ENCODE measurements around the gene PKD2.

The PKD2 gene

GRCh38 chr4:87985887-87986200 is 21.6 kb upstream of the PKD2 start:
- H3K79me1 ChIP-seq (replicated peaks; ENCODE audit: low read length, poor library complexity, severe bottlenecking): peaks cover 2% of the 10 kb centered on the region
- no peak overlapping the region for H3K14ac ChIP-seq (ENCODE audit: low read length in 2 of 2)
- H3K4me2 ChIP-seq (ENCODE audit: low read length, poor library complexity, severe bottlenecking): no peak overlapping the region
- no peak overlapping the region for H3K18ac ChIP-seq (ENCODE audit: low read depth in 1 of 2, low read length in 2 of 2)
- H4K8ac ChIP-seq (ENCODE audit: low read length): no peak overlapping the region
- no peak for DNase-seq
- no peak overlapping the region for H4K91ac ChIP-seq (ENCODE audit: low read length)
- 33% methylated on average over 1 of the region's 4 CpGs for WGBS
- H2BK120ac ChIP-seq (ENCODE audit: low read depth, low read length): no peak overlapping the region
- H3K23ac ChIP-seq (ENCODE audit: low read length in 2 of 2): no peak overlapping the region
- peaks cover 8% of the 10 kb centered on the region for H3K4me1 ChIP-seq (ENCODE audit: control insufficient read depth, insufficient read depth, low read depth, low read length)
- no peak overlapping the region for H3K4me3 ChIP-seq (ENCODE audit: insufficient read depth in 1 of 2, low read depth in 1 of 2, low read length in 2 of 2)
- H2BK12ac ChIP-seq (ENCODE audit: low read length in 2 of 2): no peak overlapping the region
- no peak overlapping the region for H3K4ac ChIP-seq (ENCODE audit: low read depth in 1 of 2, low read length in 2 of 2)
- no peak overlapping the region for H2AFZ ChIP-seq (ENCODE audit: low read depth, low read length)
- peak overlapping the region; percentile 83 for H3K27ac ChIP-seq (ENCODE audit: low read length, poor library complexity, severe bottlenecking)
- no peaks in the 10 kb centered on the region for H3K27me3 ChIP-seq (ENCODE audit: control insufficient read depth in 1 of 2, insufficient read depth in 1 of 2, low read length in 2 of 2)
- no peak overlapping the region for H2AK5ac ChIP-seq (ENCODE audit: low read length, severe bottlenecking)
- peaks cover 0 to 8% of the 10 kb centered on the region in 2 experiments for H3K36me3 ChIP-seq (ENCODE audit: control insufficient read depth in 1 of 2, insufficient read depth in 2 of 2, low read depth in 1 of 2, low read length in 2 of 2)
- no peaks in the 10 kb centered on the region for H3K9me3 ChIP-seq (ENCODE audit: control insufficient read depth, low read length)
- no peak overlapping the region for H3K9ac ChIP-seq (ENCODE audit: low read length)
- no peak overlapping the region for H2BK5ac ChIP-seq (ENCODE audit: low read depth, low read length, poor library complexity, severe bottlenecking)
- H2BK15ac ChIP-seq (ENCODE audit: low read depth, poor library complexity, severe bottlenecking): no peak overlapping the region

- WGBS: 93% methylated on average over 6 of the region's 9 CpGs
- Histone ChIP-seq H3K4me2 (ENCODE audit: low read length, poor library complexity, severe bottlenecking) (no peak overlapping the region), H3K18ac (ENCODE audit: low read depth in 1 of 2, low read length in 2 of 2) (no peak overlapping the region), H3K27ac (ENCODE audit: low read length, poor library complexity, severe bottlenecking) (no peak overlapping the region), H2BK15ac (ENCODE audit: low read depth, poor library complexity, severe bottlenecking) (no peak overlapping the region), H3K27me3 (ENCODE audit: control insufficient read depth in 1 of 2, insufficient read depth in 1 of 2, low read length in 2 of 2) (no peaks in the 10 kb centered on the region), H2AFZ (ENCODE audit: low read depth, low read length) (no peak overlapping the region), H4K8ac (ENCODE audit: low read length) (no peak overlapping the region), H3K79me1 (replicated peaks; ENCODE audit: low read length, poor library complexity, severe bottlenecking) (peaks cover 2% of the 10 kb centered on the region), H2BK12ac (ENCODE audit: low read length in 2 of 2) (no peak overlapping the region), H3K36me3 (ENCODE audit: control insufficient read depth in 1 of 2, insufficient read depth in 2 of 2, low read depth in 1 of 2, low read length in 2 of 2) (peaks cover 0 to 5% of the 10 kb centered on the region in 2 experiments), H3K9ac (ENCODE audit: low read length) (no peak overlapping the region), H3K4ac (ENCODE audit: low read depth in 1 of 2, low read length in 2 of 2) (no peak overlapping the region), H3K23ac (ENCODE audit: low read length in 2 of 2) (no peak overlapping the region), H2BK5ac (ENCODE audit: low read depth, low read length, poor library complexity, severe bottlenecking) (no peak overlapping the region), H2AK5ac (ENCODE audit: low read length, severe bottlenecking) (no peak overlapping the region), H3K4me3 (ENCODE audit: insufficient read depth in 1 of 2, low read depth in 1 of 2, low read length in 2 of 2) (no peak overlapping the region), H4K91ac (ENCODE audit: low read length) (no peak overlapping the region), H3K9me3 (ENCODE audit: control insufficient read depth, low read length) (no peaks in the 10 kb centered on the region), H2BK120ac (ENCODE audit: low read depth, low read length) (no peak overlapping the region), H3K4me1 (ENCODE audit: control insufficient read depth, insufficient read depth, low read depth, low read length) (peaks cover 8% of the 10 kb centered on the region), H3K14ac (ENCODE audit: low read length in 2 of 2) (no peak overlapping the region)
- no peak for DNase-seq
Observed at GRCh38 chr4:87986508-87986907, 20.9 kb upstream of the PKD2 start.

GRCh38 chr4:87989765-87990164 is 17.7 kb upstream of the PKD2 start:
- peaks cover 5% of the 10 kb centered on the region for H3K4me1 ChIP-seq (ENCODE audit: control insufficient read depth, insufficient read depth, low read depth, low read length)
- no peak overlapping the region for H3K4me2 ChIP-seq (ENCODE audit: low read length, poor library complexity, severe bottlenecking)
- no peak overlapping the region for H3K9ac ChIP-seq (ENCODE audit: low read length)
- no peaks in the 10 kb centered on the region for H3K36me3 ChIP-seq (ENCODE audit: control insufficient read depth in 1 of 2, insufficient read depth in 2 of 2, low read depth in 1 of 2, low read length in 2 of 2)
- no peak overlapping the region for H3K27ac ChIP-seq (ENCODE audit: low read length, poor library complexity, severe bottlenecking)
- H3K18ac ChIP-seq (ENCODE audit: low read depth in 1 of 2, low read length in 2 of 2): no peak overlapping the region
- H3K27me3 ChIP-seq (ENCODE audit: control insufficient read depth in 1 of 2, insufficient read depth in 1 of 2, low read length in 2 of 2): no peaks in the 10 kb centered on the region
- DNase-seq: no peak
- no peak overlapping the region for H2BK120ac ChIP-seq (ENCODE audit: low read depth, low read length)
- H3K14ac ChIP-seq (ENCODE audit: low read length in 2 of 2): no peak overlapping the region
- peak overlapping the region; percentile 64 for H4K8ac ChIP-seq (ENCODE audit: low read length)
- no peaks in the 10 kb centered on the region for H3K9me3 ChIP-seq (ENCODE audit: control insufficient read depth, low read length)
- WGBS: 89% methylated on average over 3 of the region's 4 CpGs
- no peak overlapping the region for H3K4me3 ChIP-seq (ENCODE audit: insufficient read depth in 1 of 2, low read depth in 1 of 2, low read length in 2 of 2)
- H2BK12ac ChIP-seq (ENCODE audit: low read length in 2 of 2): peak overlapping the region in 1 of 2 experiments; percentile 77
- no peak overlapping the region for H2BK5ac ChIP-seq (ENCODE audit: low read depth, low read length, poor library complexity, severe bottlenecking)
- H2AK5ac ChIP-seq (ENCODE audit: low read length, severe bottlenecking): no peak overlapping the region
- H2AFZ ChIP-seq (ENCODE audit: low read depth, low read length): no peak overlapping the region
- no peak overlapping the region for H3K23ac ChIP-seq (ENCODE audit: low read length in 2 of 2)
- H2BK15ac ChIP-seq (ENCODE audit: low read depth, poor library complexity, severe bottlenecking): no peak overlapping the region
- H3K79me1 ChIP-seq (replicated peaks; ENCODE audit: low read length, poor library complexity, severe bottlenecking): no peaks in the 10 kb centered on the region
- no peak overlapping the region for H3K4ac ChIP-seq (ENCODE audit: low read depth in 1 of 2, low read length in 2 of 2)
- no peak overlapping the region for H4K91ac ChIP-seq (ENCODE audit: low read length)

GRCh38 chr4:87995435-87995834 is 12.0 kb upstream of the PKD2 start:
- Histone ChIP-seq H2BK15ac (ENCODE audit: low read depth, poor library complexity, severe bottlenecking) (no peak overlapping the region), H3K9ac (ENCODE audit: low read length) (no peak overlapping the region), H3K18ac (ENCODE audit: low read depth in 1 of 2, low read length in 2 of 2) (no peak overlapping the region), H3K23ac (ENCODE audit: low read length in 2 of 2) (no peak overlapping the region), H3K4ac (ENCODE audit: low read depth in 1 of 2, low read length in 2 of 2) (no peak overlapping the region), H3K9me3 (ENCODE audit: control insufficient read depth, low read length) (no peaks in the 10 kb centered on the region), H4K91ac (ENCODE audit: low read length) (no peak overlapping the region), H3K4me1 (ENCODE audit: control insufficient read depth, insufficient read depth, low read depth, low read length) (no peaks in the 10 kb centered on the region), H4K8ac (ENCODE audit: low read length) (no peak overlapping the region), H3K4me3 (ENCODE audit: insufficient read depth in 1 of 2, low read depth in 1 of 2, low read length in 2 of 2) (no peak overlapping the region), H3K14ac (ENCODE audit: low read length in 2 of 2) (no peak overlapping the region), H2BK5ac (ENCODE audit: low read depth, low read length, poor library complexity, severe bottlenecking) (no peak overlapping the region), H2AK5ac (ENCODE audit: low read length, severe bottlenecking) (no peak overlapping the region), H3K4me2 (ENCODE audit: low read length, poor library complexity, severe bottlenecking) (no peak overlapping the region), H2BK12ac (ENCODE audit: low read length in 2 of 2) (no peak overlapping the region), H3K27ac (ENCODE audit: low read length, poor library complexity, severe bottlenecking) (no peak overlapping the region), H3K79me1 (replicated peaks; ENCODE audit: low read length, poor library complexity, severe bottlenecking) (no peaks in the 10 kb centered on the region), H2BK120ac (ENCODE audit: low read depth, low read length) (no peak overlapping the region), H2AFZ (ENCODE audit: low read depth, low read length) (no peak overlapping the region), H3K27me3 (ENCODE audit: control insufficient read depth in 1 of 2, insufficient read depth in 1 of 2, low read length in 2 of 2) (no peaks in the 10 kb centered on the region), H3K36me3 (ENCODE audit: control insufficient read depth in 1 of 2, insufficient read depth in 2 of 2, low read depth in 1 of 2, low read length in 2 of 2) (no peaks in the 10 kb centered on the region)
- no peak for DNase-seq
- WGBS: 81% methylated on average over 3 of the region's 3 CpGs

Data from mesenchymal stem cell (in vitro differentiated cells and primary cell).